Upper lobe of left lung (tissue), 6 donors: ENCODE measurements around the gene KCNF1. TPM values are rescaled to one million over a fixed set of nuclear protein-coding genes. Genes with fewer than 3 reads are reported as not detected.

Experiments
- ATAC-seq, 2 donors: fragments of 200-7000 bp; cut with Tn5 transposase; one replicate each; pipeline ENCODE4 v1.9.1; 2022; ENCODE audit warnings: mild to moderate bottlenecking in 2 of 2, moderate library complexity in 2 of 2; ENCODE audit not compliant: low FRiP score in 2 of 2
- DNase-seq, 2 donors: peaks; one replicate each; pipeline ENCODE4 v3.0.0-alpha.2; 2019 to 2020
- H3K27ac ChIP-seq, 4 donors: fragments of 200-600 bp; sonication (generic); one replicate each; pipeline ENCODE4 v1.5.1; 2016 to 2019
- H3K27me3 ChIP-seq, 4 donors: fragments of 200-600 bp; sonication (generic); one replicate each; pipeline ENCODE4 v1.5.1; 2017 to 2019
- H3K36me3 ChIP-seq, 4 donors: fragments of 200-600 bp; sonication (generic); one replicate each; pipeline ENCODE4 v1.5.1; 2016 to 2019
- H3K4me1 ChIP-seq, 4 donors: fragments of 200-600 bp; sonication (generic); one replicate each; pipeline ENCODE4 v1.5.1; 2018 to 2019
- H3K4me3 ChIP-seq, 4 donors: fragments of 200-600 bp; sonication (generic); one replicate each; pipeline ENCODE4 v1.5.1; 2017 to 2019; ENCODE audit warnings: mild to moderate bottlenecking in 2 of 4, moderate library complexity in 1 of 4
- H3K9me3 ChIP-seq, 4 donors: fragments of 200-600 bp; sonication (generic); one replicate each; pipeline ENCODE4 v1.5.1; 2018 to 2019
- CTCF ChIP-seq, 6 experiments: fragments of 450-650 bp in 4 of 6; fragments of 200-600 bp in 2 of 6; sonication (generic) in 2 of 6; IDR thresholded peaks; one replicate each; pipeline ENCODE4 v1.5.1; 2016 to 2019; ENCODE audit warnings: antibody characterized with exemption in 6 of 6
- EP300 ChIP-seq, 4 donors: sonication (generic); formaldehyde crosslinking; IDR thresholded peaks; one replicate each; pipeline ENCODE4 v1.5.1; 2017; ENCODE audit warnings: antibody characterized with exemption in 4 of 4, control low read depth in 2 of 4
- POLR2A ChIP-seq, 4 donors: fragments of 450-650 bp; IDR thresholded peaks; one replicate each; pipeline ENCODE4 v1.5.1; 2016 to 2017; ENCODE audit warnings: antibody characterized with exemption in 4 of 4, mild to moderate bottlenecking in 2 of 4
- POLR2AphosphoS5 ChIP-seq, 2 donors: sonication (generic); formaldehyde crosslinking; IDR thresholded peaks; one replicate each; pipeline ENCODE4 v1.5.1; 2017; ENCODE audit warnings: antibody characterized with exemption in 2 of 2
- WGBS, 2 donors: methylation state at CpG; one replicate each; pipeline ENCODE4 v1.1.5; 2017 to 2018; 5-methylcytosine and 5-hydroxymethylcytosine counted together
- total RNA-seq, 6 donors: library from RNA; depleted of rRNA in 4 of 6; stranded (reverse); fragments of >200 nt in 4 of 6; gene quantifications; one replicate each; pipeline versions ENCODE4 v1.1.0 to v1.2.1, GENCODE V29; 2016 to 2021
- donor health status: DM: no; HTN: no; CAD: no; lungs with moderate emphysema.
- donor health status: DM: no; HTN: yes; CAD: no; lungs with severe emphysema.

KCNF1 gene
- total RNA-seq, 6 donors from 2014 or later: 0.15 to 1.1 TPM; not detected in 4

GRCh38 chr2:10912796-10913455, 1.2 kb downstream of the KCNF1 start:
- no peak for ATAC-seq
- WGBS, 2 donors: 87 to 91% methylated on average over 46 to 56 of the region's 58 CpGs
- H3K4me1 ChIP-seq: peaks cover 5 to 18% (median 7%) of the 10 kb centered on the region in 4 donors
- TF ChIP-seq POLR2AphosphoS5 (IDR thresholded peaks at IDR 0.05) (no peak), EP300 (IDR thresholded peaks at IDR 0.05) (no peak), POLR2A (IDR thresholded peaks at IDR 0.05) (no peak), CTCF (IDR thresholded peaks at IDR 0.05) (no peak)
- H3K36me3 ChIP-seq: no peaks in the 10 kb centered on the region
- no peaks in the 10 kb centered on the region for H3K9me3 ChIP-seq
- DNase-seq: peak in 1 of 2 donors; percentile 87
- H3K4me3 ChIP-seq: no peak overlapping the region
- no peak overlapping the region for H3K27ac ChIP-seq
- H3K27me3 ChIP-seq: peaks cover 0 to 31% (median 10%) of the 10 kb centered on the region in 4 donors

- Histone ChIP-seq H3K36me3 (no peaks in the 10 kb centered on the region), H3K9me3 (no peaks in the 10 kb centered on the region), H3K27me3 (peaks cover 0 to 31% (median 10%) of the 10 kb centered on the region in 4 donors), H3K4me3 (no peak overlapping the region), H3K27ac (no peak overlapping the region), H3K4me1 (peaks cover 5 to 18% (median 7%) of the 10 kb centered on the region in 4 donors)
- TF ChIP-seq CTCF (IDR thresholded peaks at IDR 0.05) (no peak), POLR2A (IDR thresholded peaks at IDR 0.05) (no peak), EP300 (IDR thresholded peaks at IDR 0.05) (no peak), POLR2AphosphoS5 (IDR thresholded peaks at IDR 0.05) (no peak)
- ATAC-seq (no peak), DNase-seq (peak in 1 of 2 donors; percentile 73)
- WGBS, 2 donors: 76 to 90% methylated on average over 18 to 35 of the region's 38 CpGs
Observed at GRCh38 chr2:10913501-10914271, 2.0 kb downstream of the KCNF1 start.

GRCh38 chr2:10914272-10914693, 2.5 kb downstream of the KCNF1 start:
- Histone ChIP-seq H3K9me3 (no peaks in the 10 kb centered on the region), H3K4me3 (no peak overlapping the region), H3K36me3 (no peaks in the 10 kb centered on the region), H3K27ac (no peak overlapping the region), H3K4me1 (peaks cover 5 to 18% (median 7%) of the 10 kb centered on the region in 4 donors), H3K27me3 (peaks cover 0 to 31% (median 10%) of the 10 kb centered on the region in 4 donors)
- DNase-seq (no peak), ATAC-seq (no peak)
- 16 to 35% methylated on average over 6 to 7 of the region's 7 CpGs for WGBS, 2 donors
- TF ChIP-seq EP300 (IDR thresholded peaks at IDR 0.05) (no peak), POLR2A (IDR thresholded peaks at IDR 0.05) (no peak), CTCF (IDR thresholded peaks at IDR 0.05) (peak in 1 of 6 experiments; percentile 14), POLR2AphosphoS5 (IDR thresholded peaks at IDR 0.05) (no peak)

- no peaks in the 10 kb centered on the region for H3K36me3 ChIP-seq
- TF ChIP-seq POLR2AphosphoS5 (IDR thresholded peaks at IDR 0.05): no peak
- TF ChIP-seq EP300 (IDR thresholded peaks at IDR 0.05): no peak
- TF ChIP-seq POLR2A (IDR thresholded peaks at IDR 0.05): no peak
- TF ChIP-seq CTCF (IDR thresholded peaks at IDR 0.05): no peak
- H3K9me3 ChIP-seq: no peaks in the 10 kb centered on the region
- no peak overlapping the region for H3K4me3 ChIP-seq
- no peak overlapping the region for H3K27ac ChIP-seq
- H3K4me1 ChIP-seq: peaks cover 5 to 18% (median 7%) of the 10 kb centered on the region in 4 donors
- 89 to 91% methylated on average over 7 of the region's 7 CpGs for WGBS, 2 donors
- H3K27me3 ChIP-seq: peaks cover 0 to 31% (median 10%) of the 10 kb centered on the region in 4 donors
- ATAC-seq (no peak), DNase-seq (no peak)
Observed at GRCh38 chr2:10915236-10915635, 3.5 kb downstream of the KCNF1 start.
